ENCODE measurements around the gene ARHGAP8.
"Not testable (repeated sequence)": the region's sequence is repeated elsewhere in the genome, so short reads cannot be mapped to it uniquely, and the experiment has no call there.

The ARHGAP8 gene

DNA sequence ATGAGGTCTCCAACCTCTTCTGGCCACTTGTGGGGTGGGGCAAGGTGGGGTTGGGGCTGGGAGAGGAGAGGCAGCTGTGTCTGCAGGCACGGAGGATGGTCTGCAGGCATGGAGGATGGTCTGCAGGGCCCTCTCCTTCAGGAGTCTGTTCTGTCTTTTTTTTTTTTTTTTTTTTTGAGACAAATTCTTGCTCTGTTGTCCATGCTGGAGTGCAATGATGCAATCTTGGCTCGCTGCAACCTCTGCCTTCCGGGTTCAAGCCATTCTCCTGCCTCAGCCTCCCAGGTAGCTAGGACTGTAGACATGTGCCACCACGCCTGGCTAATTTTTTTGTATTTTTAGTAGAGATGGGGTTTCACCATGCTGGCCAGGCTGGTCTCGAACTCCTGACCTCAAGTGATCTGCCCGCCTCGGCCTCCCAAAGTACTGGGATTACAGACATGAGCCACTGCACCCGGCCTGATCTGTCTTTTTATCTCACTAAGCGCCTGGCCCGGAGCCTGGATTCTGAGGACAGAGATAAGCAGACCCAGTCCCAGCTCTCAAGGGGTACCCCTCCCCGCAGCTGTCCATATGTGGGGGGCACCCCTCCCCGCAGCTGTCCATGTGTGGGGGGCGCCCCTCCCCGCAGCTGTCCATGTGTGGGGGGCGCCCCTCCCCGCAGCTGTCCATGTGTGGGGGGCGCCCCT lies 47.7 kb downstream of the ARHGAP8 start:
- DNase-seq = not testable (repeated sequence)

DNA sequence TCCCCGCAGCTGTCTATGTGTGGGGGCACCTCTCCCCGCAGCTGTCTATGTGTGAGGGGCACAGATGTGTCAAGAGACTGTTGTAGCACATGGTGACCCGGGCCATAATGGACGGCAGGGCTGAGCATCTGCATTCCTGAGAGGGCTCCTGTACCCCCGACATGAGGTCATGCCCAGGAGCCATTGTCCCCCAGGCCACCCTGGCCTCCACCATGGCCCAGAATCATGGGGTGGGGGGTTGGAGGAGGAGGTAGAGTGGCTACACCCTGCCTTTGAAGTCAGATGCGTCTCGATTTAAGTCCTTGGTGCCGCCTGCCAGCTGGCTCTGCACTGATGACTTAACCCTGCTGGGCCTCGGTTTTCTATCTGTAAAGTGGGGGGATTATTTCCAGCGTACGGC lies 49.1 kb downstream of the ARHGAP8 start:
- DNase-seq = no peak

DNA sequence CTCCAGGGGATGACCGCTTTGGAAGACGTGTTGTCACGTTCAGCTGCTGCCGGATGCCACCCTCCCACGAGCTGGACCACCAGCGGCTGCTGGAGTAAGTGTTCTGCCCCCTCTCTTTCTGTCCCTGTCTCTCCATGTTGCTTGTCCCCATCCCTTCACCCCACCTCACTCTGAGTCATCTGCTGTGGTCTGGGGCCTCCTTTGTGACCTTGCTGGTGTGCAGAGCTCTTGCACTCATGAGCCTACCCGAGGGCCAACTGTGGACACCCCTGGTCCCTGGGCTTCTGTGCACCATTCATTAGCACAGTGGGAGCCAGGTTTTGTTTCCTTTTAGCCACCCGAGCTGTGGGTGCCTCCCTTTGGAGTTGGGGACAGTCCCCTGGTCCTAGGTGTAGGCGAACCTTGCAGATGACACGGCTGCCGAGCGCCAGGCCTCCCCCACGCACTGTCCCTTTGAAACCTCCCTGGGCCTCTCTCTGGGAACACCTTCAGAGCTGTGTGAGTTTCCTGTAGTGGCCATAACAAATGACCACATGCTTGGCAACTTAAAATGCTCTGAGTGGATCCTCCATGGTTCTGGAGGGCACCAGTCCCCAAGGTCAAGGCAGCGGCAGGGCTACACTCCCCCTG lies 49.8 kb downstream of the ARHGAP8 start:
- no peak for DNase-seq

DNA sequence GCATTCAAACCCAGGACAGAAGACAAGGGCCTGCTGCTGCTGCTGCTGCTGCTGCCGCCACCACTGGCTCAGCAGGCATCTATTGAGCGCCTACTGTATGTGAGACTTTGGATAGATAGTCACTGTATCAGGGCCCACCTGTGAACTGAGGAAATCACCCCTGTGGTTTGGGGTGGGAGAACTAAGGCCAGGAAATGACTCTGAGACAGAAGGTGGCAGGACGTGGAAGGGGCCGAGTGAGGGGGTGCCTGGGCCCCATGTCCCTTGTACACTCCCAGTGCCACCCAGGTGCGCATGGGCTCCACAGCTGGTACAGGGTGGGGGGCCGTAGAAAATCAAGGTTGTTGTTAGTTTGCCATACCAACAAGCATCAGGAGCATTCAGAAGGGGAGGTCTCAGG lies 50.6 kb downstream of the ARHGAP8 start:
- no peak for DNase-seq

DNA sequence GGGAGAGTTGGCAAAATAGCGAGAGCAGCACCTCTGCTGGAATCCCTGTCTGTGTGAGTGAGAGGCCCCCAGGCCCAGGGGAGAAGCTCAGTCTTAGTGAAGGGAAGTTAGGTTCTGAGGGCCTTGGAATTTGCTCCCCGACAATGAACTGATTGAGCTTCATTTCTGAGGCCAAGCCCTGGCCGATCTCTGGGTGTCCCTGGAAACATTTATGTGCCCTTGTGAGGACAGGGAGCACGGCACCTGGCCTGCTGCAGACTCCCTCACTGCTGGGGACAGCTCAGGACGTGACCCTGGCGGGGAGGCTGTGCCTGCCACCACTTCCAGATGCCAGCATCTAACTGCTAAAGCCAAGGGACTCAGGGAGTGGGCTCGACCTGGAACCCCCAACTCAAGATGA lies 52.0 kb downstream of the ARHGAP8 start:
- DNase-seq = no peak

DNA sequence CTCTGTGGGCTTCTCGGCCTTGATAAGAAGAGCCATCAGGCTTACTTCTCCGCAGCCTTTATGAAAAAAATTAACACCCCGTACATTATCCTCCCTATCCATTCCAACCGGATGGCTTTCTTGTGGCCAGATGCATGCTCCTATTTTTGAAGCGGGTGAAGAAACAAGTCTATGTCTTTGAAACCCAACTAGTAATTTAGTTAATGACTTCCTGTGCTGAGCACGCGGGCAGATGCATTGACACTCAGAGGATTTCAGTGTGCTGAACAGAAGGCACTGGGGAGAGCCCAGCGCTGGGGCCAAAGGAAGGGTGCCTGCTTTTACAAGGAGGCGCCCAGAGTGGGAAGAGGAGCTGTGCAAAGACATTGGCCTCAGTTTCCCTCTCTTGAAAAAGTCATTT lies 53.3 kb downstream of the ARHGAP8 start:
- no peak for DNase-seq

DNA sequence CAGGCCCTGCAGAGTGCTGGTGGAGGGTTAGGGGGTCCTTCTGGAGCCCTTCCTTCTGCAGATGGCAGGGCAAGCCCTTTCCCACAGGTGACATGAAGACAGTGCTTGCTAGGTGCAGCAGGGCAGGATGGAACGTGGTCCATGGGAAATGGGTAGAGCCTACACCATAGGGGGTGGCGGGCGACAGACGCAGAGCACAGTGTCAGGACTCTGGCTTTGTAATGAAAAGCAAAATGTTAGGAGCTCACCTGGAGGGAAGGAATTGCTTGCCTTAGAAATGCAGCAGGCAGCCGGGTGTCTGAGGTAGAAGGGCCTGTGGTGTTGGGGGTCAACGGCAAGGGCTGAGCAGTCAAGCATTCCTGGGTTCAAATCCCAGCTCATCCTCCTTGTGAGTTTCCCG lies 54.9 kb downstream of the ARHGAP8 start:
- DNase-seq = no peak

DNA sequence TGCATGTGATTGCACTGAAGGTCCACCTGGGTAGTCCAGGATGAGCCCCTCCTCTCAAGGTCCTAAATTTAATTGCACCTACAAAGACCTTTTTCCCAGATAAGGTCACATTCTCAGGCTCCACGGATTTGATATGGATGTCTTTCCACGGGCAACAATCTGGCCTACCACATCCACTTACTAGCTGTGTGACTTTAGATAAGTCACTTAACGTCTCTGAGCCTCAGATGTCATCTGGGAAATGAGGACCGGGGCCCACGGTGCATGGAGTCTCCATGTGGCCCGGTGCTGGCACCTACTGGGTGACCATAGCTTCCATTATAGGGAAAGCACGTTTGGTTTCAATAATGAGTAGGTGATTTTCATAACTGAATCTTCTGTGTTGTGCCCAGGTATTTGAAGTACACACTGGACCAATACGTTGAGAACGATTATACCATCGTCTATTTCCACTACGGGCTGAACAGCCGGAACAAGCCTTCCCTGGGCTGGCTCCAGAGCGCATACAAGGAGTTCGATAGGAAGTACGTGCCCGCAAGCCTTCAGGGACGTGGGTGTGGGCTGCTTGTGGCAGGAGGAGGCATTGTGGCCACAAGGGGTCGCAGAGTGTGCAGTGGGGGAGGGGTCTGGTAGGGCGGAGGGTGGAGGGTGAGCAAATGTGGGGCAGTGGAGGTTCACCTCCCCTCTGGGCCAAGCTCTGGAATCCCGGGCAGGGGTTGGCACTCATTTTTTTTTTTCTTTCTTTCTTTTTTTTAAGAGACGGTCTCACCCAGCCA lies 55.7 kb downstream of the ARHGAP8 start:
- no peak for DNase-seq

DNA sequence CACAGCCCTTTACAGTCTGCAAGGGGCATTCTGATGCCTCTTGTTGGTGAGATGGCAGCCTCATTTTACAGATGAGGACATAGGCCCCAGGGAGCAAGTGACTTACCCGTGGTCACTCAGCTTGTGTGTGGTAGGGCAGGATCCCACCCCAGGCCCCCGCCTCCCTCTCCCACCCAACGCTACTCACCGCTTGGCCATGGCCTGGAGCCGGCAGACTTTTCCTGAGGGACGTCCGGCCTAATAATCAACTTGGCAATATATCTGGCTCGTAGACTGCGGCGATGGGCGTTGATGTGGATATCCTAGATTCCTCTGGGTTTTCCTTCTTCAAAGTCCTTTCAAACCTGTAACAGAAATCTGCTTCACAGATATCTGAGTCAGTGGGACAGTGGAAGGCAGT lies 57.1 kb downstream of the ARHGAP8 start:
- DNase-seq = no peak

DNA sequence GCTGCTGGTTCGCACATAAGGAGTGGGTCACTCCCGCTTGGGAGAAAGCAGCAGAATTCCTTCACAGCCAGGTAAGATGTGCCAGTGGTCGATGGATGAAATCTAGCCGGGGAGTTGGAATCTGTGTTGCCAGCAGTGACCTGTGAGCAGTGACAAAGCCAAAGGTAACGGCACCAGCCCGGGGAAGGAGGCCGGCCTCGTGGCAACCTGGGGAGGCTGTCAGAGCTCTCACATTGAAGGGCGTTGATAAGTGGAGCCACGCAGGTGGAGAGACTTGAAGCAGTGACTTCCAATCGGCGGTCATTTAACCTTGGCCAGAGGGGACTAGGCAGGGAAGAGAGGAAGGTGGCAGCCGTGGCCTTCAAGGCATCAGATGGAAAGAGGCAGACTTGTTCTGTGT lies 58.8 kb downstream of the ARHGAP8 start:
- DNase-seq = no peak

DNA sequence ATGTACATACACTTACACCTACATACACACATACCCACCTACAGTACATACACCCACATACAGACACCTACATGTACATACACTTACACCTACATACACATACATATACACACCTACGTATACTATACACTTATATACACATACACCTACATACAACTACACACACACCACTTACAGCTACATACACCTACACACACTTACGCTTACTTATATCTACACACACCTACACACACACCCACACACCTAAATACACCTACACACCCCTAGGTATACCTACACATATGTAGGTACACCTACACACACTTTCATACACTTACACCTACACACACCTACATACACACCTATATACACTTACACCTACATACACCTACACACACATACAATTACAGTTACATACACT lies 61.0 kb downstream of the ARHGAP8 start:
- DNase-seq = no peak

DNA sequence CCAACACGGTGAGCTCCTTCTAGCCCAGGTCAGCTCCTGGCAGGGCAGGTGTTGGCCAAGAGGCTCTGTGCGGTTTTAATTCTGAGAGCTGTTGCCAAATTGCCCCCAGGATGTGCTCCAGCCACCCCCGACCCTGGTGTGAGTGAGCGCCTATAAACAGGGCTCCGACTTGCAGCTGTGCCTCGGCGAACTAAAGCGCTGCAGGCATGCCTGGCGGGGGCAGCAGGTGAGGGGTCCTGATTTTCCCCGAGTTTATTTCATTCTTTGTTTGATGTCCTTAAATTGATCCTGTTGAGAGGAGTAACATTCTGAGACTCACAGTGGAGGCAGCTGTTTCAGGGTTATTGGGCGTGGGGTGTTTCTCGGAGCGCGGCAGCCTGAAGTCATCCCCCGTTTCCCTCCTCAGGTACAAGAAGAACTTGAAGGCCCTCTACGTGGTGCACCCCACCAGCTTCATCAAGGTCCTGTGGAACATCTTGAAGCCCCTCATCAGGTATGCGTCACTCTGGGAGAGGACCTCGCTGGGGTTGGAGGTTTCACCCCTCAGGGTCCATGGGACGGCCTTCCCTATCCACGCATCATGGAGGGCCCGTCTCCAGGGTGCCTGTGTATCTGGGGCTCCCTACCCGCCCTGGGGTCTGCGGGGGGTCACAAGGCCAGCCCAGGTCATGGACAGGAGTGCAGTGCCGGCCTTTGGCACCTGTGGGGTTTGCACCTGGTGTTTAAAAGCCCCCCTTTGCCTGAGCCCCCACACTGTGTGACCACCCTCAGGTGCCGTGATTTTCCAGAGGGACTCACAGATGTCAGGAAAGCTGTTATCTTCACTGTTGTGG lies 62.1 kb downstream of the ARHGAP8 start:
- no peak for DNase-seq

DNA sequence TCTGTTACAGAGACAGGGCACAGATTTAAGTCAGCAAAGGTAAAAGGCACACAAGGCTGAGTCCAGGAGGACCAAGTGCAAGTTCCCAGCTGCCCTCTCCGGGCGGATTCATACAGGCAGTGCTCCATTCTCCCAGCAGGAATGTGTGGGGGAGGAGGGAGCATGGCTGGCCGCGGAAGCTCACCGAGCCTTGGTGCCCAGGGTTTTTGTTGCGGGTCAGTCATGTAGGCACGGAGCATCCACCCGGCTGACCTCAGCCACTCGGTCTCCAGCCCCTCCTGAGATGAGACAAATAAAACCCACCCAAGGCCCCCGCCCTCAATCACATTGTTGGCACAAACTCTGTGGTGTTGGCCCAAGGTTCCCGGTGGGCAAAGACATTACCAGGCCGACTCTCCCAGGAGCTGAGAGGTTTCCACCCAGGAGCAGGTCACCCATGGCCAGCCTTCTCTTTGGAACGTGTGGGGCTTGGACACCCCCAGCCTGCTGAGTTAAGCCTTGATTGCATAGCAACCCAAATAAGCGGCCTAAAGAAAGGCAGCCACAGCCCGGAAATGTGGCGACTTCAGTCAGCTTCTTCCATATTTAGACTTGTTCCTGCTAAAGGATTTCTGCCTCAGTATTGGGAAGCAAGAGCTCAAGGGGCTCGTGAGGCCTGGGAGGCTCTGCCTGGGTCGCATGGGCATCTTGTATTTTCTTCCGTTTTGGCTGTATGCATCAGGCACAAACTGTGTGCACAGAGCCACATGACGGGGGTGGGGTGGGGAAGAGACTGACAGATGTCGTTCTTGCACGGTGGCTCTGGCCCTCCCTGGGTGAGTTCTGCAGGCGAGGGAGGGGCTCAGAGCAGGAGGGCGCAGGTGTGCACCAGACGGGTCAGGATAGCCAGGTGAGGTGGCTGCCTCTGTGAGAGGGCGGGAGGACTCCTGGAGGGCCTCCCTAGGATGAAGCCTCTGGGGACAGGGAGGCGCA lies 63.0 kb downstream of the ARHGAP8 start:
- no peak for DNase-seq

DNA sequence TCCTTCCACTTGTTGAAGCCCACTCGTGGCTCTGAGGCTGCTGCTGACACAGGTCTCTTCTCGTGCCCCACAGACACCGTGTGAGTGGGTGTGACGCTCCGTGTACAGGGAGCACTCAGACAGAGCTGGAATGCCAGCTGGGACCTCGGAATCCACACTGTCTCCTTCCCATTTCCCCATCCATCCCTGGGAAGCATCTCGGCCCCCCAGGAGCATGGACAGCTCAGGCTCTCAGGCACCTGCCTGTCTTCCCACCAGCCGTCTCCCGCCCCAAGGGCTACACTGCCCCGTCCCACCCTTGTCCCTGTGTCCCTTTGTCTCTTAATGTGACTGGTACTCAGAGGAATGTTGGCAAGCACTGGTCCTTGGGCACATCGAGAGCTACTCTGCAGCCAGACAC lies 63.8 kb downstream of the ARHGAP8 start:
- no peak for DNase-seq

DNA sequence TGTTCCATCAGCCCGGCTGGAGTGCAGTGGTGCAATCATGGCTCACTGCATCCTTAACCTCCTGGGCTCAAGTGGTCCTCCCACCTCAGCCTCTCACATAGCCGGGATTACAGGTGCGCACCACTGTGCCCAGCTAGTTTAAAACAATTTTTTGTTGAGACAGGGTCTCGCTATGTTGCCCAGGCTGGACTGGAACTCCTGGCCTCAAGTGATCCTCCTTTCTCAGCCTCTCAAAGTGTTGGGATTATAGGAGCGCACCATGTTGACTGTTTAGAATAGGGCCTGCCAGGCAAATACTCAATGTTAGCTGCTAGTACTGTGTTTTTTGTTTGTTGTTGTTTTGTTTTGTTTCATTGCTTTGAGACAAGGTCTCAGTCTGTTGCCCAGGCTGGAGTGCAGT lies 66.4 kb downstream of the ARHGAP8 start:
- DNase-seq = no peak

DNA sequence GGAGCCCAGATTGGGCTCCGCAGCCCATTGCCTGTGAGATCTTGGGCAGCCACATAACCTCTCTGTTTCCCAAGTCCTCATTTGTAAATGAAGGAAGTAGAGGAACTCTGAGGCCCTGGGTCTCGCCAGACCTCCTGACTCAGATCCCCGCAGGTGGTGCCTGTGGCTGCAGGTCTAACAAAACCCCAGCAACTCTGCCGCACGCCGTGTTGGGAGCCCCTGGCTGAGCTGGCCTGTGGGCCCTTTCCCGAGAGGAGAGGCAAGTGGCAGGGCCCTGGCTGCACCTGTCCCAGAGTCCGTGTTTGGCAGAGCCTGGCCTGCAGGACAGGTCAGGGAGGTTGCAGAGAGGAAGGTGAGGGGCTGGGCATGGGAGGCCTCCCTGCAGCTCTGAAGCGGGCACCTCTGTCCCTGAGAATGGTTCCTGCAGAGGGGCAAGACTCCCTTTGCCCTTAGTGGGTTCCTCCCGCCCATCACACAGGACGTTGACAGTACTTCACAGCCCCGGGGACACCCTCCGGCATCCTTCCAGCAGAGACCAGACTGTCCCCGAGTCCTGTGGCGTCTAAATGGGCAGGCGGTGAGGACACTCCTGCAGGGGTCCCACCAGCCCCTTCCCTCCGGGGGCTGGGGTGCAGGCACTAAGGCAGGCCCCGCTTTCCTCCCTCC lies 67.7 kb downstream of the ARHGAP8 start:
- no peak for DNase-seq

DNA sequence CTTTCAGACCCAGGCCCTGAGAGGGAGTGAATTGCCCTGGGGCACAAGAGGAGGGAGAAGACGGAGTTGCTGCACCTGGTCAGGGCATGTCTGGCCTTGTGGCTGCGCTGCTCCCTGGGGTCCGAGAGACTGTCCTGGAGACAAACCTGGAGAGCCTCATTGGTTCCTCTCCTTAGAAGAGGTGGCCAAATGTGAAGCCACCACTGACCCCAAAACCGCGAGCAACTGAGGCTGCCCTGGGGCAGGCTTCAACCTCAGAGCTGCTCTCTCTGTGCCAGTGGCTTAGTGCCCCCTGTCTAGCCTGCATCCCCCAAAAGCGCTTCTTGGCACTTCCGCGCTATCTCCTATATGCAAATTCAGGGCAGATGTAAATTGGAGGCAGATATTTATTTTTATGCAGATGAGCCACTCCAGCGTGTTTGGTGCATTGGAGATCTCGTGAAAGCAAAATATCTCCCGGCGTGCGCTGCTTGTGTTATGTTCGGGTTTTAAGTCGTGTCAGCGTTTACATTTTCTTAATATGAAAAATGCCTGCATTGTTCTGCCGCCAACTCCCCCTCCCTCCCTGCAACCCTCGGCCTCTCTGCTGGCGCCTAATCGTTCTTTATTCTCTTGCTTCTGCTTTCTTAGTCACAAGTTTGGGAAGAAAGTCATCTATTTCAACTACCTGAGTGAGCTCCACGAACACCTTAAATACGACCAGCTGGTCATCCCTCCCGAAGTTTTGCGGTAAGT lies 69.5 kb downstream of the ARHGAP8 start:
- no peak for DNase-seq

DNA sequence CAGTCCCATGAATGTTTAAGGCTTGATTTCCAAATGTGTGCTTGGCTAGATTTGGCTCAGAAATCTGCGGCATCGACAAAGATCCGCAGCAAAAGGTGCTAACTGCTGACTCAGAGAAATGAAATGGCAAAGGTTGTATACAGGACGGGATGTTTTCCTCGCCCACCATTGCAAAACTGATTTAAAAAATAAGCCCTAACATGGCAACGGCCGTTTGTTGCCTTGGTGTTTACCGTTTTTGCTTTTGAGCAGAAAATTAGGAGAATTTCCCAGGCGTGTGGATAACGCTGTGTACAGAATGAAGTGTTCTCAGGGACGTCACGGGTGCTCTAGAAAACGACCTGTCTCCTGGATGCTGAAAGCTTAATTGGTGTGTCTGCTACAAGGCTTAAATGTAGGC lies 70.2 kb downstream of the ARHGAP8 start:
- no peak for DNase-seq

DNA sequence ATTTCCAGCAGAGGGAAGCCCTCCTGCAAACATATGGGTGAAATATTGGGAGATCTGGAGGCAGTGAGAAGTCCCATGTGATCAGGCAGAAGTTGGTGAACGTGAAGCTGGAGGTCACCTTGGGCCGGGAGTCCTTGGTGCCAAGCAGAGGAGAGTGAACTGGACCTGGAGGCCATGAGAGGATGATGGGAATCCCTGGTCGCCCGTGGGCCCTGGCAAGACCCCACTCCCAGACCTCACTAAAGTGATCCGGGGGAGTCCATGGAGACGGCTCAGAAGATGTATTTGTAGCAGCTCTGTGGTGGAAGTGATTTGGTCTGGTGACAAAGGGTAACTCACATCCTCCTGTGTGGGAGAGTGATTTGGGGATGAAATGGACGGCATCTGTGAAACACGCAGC lies 71.0 kb downstream of the ARHGAP8 start:
- no peak for DNase-seq
